ENCODE measurements around the gene ANKRD52.

- TF ChIP-seq CTCF (IDR thresholded peaks at IDR 0.05) (no peak), ZFX (IDR thresholded peaks at IDR 0.05; ENCODE audit: borderline replicate concordance) (no peak)
Observed at GRCh38 chr12:56258820-56259183, 618 bp upstream of the ANKRD52 start.

Measured in 22Rv1 (cell line).